Stimulated activated CD8-positive, alpha-beta memory T cell treated with anti-CD3 and anti-CD28 coated beads, Interleukin-12 subunit alpha, Interleukin-12 subunit beta, amount 100 ng/mL, for 24 hours (primary cell): ENCODE data around the gene KCNS3.

Experiments used
- DNase-seq: peaks from one replicate; pipeline ENCODE4 v3.0.0-alpha.2; 2020; ENCODE audit errors: extremely low read depth

The KCNS3 gene, protein sequence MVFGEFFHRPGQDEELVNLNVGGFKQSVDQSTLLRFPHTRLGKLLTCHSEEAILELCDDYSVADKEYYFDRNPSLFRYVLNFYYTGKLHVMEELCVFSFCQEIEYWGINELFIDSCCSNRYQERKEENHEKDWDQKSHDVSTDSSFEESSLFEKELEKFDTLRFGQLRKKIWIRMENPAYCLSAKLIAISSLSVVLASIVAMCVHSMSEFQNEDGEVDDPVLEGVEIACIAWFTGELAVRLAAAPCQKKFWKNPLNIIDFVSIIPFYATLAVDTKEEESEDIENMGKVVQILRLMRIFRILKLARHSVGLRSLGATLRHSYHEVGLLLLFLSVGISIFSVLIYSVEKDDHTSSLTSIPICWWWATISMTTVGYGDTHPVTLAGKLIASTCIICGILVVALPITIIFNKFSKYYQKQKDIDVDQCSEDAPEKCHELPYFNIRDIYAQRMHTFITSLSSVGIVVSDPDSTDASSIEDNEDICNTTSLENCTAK

DNA sequence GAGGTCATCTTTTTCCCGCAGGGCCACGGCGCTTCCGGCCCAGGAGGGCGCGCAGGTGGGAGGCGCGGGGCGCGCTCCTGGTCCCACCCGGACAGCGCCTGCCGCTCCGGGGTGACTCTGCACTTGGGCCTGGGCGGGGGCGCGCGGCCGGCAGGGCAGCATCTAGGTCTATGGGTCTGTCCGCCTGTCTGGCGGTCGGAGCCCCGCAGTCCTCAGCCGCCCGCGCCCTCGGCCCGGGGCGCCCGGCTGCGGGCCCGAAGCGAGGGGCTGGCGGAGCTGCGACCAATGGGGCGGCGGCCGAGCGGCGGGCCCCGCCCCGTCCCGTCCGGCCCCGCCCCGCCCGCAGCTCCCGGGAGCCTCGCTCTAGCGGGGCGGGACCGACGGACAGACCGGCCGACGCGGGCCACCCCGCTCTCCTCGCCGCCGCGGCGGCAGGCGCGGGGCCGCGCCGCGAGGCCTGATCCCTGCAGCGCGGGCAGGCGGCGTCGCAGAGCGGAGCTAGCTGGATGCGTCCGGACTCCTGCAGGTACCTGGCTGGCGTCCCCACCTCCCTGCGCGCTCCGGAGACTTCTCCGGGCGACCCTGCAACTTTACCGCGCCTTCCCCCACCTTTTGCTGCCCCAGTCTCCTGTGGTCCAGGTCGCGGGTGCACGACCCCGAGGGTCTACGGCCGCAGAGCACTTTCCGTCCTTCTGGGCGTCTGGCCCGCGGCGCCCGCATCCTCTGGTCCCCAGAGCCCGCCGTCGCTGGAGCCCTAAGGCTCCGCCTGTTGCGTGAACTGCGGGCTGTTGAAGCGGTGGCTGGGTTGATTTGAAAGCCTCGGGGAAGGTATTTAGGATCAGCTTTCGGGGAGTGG is at the start of gene KCNS3:
KCNS3 (plus strand) TSS at position 387 of the 856 bp plus-strand sequence. CDS start 52,342 bp downstream, outside the sequence.
- DNase-seq: no peak

DNA sequence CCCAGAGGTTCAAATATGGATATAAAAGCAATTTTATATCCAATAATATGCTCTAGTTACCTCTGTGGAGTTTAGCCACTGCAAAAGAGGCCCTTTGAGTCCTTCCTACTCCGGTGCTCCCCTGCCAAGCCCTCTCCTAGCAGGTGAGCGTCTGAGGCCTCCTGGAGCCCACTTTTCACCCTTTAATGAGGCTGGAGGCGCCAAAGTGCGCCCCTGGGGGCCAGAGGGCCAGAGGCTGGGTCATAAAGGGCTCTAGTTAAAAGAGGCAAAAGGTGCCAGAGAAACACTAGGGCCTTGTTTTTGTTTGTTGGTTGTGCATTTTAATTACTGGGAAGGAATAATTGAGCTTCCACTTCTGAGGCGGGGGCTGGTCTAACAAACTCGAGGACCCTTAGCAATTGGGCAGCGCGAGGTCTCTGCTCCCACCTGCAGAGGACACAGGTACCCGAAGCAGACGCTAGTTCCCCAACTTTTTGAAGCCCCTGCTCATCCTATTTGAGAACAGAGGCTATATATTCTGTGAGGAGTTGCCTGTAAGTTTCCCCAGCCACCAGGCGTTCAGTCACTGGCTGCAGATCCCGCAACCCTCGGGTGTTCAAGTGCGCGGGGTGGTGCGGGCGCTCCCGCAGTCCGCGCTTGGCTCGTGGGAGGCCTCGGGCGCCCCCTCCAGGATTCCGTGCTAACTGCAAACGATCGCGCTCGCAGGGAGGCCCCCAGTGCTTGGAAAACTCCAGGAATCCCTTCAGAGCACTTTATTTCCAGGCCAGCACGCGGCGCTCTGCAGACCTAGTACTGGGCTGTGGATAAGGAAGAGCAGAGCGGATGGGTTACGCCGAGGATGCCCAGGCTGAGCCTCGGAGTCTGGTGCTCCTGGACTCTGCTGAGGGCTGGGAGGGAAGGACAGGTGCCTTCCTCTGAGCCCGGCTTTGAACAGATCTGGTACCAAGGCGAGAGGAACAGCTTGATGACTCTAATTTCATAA is 48.1 kb upstream of the KCNS3 start:
- no peak for DNase-seq

DNA sequence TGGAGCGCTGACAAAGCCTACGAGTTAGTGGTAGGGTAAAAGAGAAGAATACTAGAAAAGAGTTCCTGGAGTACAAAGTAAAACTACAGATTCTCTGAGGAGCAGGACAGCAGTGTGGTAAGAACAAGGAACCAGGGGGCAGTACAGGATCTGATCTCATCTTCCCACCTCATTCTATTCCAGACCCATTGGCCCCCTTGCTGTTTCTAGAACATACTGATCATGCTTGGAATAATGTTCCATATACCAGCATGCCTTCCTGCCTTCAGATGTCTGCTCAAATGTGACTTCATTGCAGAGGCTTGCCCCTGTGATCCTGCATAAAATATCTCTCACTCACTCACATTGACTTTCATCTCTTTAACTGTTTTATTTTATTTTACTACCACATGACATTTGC is 43.0 kb upstream of the KCNS3 start:
- no peak for DNase-seq

DNA sequence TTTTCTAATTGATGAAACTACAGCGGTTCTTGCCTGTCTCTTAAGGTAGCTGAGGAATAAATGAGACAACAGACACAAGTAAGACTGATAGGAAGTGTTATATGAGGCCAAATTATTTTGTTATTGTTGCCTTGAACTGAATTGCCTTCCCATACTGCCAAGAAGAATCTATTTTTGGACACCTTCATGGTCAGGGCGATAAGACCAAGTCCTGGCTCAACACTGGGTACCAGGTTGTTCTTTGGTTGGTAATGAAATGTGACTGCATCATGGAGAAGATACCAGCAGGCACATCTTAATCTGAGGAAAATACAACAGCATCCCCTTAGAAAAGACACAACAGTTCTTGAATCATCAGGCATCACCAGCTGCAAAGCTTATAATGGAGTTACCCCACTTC is 38.5 kb upstream of the KCNS3 start:
- DNase-seq: no peak

DNA sequence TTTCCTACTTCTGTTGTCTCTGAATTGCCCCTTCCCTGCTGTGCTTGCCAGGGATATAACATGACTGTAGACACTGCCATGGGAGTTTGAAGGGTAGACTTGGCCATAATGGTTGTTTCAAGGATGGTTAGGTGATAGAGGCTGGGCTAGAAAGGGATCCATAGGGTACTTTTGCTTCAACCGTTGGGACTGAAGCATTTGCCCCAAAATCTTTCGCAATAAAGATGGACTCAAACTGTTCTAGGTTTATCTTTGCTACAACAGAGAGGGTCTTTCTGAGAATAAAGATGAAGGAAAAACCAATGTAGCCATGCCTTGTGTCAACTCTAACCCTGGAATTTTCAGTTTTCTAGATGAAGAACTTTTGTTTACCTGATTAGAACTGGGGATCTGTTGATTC is 35.0 kb upstream of the KCNS3 start:
- DNase-seq: no peak

DNA sequence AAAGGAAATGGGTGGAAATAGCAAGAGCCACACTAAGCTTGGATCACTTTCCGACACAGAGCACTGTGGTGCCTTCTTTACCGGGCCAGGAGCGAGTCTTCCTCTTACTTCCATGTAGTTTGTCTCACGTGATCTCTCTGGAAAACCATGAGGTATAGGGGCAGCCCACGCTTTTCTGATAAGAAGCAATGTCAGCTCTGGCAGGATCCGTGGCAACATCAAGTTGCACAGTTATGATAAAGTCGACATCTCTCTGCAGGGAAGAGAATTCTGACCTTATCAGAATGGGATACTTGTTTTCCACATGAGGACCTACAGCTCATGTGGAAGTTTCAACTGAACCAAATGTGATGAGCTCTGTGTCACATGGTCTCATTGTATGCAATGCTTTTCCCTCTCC is 32.7 kb upstream of the KCNS3 start:
- DNase-seq: no peak

DNA sequence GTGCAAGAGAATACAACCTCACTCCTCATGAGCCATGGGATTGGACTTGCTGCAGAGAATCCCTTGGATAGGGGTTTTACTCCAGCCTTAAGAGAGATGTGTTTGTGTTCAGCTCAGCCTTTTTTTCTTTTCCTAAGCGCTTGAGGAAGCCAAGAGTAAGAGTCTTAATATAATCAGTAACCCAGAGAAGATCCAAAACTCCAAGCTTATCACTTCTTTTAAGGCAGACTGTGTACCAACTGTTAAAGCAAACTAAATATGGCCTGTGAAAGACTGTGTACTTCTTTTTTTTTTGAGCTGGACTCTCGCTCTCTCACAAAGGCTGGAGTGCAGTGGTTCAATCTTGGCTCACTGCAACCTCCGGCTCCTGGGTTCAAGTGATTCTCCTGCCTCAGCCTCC is 31.8 kb upstream of the KCNS3 start:
- DNase-seq: no peak

DNA sequence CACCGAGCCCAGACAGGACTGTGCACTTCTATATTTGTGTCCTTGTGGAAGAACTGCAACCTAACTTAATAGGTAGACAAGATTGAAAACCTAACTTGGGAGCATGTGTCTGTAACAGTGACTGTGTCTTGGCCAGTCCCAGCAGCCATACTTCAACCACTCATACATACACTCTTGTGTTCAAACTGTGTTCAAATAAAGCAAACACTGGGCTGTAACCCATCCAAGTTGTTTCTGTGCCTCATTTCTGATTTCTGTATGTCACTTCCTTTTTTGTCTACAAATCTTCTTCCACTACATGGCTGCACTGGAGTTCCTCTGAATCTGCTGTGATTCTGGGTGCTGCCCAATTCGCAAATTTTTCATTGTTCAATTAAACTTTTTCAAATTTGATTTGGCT is 31.2 kb upstream of the KCNS3 start:
- no peak for DNase-seq

DNA sequence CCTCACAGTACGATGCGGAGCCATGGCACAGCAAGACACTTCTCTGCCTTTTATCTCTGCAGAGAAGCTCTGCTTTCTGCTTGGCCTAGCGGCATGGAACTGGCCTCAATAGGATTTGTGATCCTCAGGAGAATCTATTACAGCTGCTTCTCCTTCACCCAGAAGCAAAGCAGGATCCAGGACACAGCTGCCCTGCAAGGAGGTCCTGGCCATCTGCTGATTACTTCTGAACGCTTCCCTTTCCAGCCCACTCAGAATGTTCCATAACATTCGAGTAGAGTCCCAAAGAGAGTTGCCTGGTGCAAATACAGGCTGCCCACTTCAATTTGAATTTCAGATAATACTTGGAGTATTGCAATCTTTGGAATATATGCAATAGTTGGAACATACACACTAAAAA is 29.2 kb upstream of the KCNS3 start:
- DNase-seq: no peak

DNA sequence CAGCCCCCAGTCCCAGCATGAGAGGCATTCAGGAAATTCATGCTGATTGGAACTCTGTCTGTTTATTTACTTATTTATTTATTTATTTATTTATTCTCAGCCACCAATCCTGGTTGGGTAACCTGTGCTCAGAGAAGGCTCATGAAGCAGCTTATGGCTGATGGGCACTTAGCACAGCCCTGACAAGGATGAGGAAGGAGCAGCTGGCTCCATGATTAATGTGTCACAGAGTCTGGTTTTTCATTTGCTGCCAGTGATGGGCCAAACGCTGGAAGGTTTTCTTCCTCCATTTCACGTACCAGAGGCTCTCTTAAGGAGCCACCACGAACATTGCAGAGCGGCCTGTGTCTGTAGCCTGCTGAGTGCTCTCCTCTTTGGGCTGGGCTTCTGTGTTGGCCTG is 28.3 kb upstream of the KCNS3 start:
- DNase-seq: no peak

DNA sequence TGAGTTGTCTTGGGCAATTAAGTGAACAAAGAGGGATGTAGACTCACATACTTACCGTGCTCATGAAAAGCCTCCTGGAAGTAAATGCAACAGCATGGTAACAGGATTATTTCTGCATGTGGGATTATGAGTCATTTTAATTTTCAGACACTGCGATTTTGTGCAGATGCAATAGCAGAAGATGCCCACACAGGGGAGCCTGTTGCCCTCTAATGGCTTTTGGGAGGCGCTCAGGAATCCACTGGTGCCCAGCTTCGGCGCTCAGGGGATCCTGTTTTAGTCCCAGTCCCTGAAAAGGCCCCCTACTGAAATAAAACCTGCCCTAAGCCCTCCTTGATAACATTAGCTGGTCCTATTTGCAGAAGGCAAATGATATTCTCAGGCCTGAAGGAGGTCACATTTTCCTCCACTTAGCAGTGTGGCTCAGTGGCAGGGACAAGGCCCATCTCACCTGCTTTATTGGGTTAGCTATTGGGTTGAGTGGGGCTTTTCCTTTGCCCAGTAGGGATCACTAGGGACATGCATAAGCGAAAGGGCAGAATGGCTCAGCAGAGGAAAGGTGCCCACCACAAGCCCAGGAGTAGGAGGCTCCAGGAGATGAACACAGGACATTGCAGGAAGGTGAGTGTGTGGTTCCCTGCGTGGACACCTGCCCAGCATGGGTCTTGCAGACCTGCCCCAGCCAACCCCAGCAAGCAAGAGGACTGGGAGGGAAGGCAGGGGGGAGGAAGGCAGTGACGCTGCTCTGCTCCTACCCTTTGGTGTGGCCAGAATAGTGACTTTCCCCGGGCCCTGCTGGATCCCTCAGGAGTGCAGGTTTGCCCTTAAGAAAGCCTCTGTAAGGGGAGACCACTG is 26.5 kb upstream of the KCNS3 start:
- DNase-seq: no peak

DNA sequence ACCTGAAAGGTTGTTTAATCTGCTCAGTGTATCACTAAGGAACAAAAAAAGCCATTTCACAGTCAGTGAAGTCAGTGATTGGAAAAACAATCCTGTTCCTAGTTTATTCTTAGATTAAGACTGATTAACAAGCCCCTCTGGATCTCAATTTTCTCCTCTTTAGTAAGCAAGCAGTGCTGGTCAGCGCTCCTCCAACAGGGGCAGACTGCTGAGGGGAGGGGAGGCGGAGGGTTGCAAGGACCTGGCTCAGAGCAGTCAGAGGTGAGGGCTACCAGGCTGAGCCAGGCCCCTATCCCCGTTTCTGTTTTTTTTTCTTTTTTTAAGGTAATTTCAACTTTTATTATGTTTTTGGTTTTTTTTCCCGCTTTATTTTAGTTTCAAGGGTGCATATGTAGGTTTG is 24.7 kb upstream of the KCNS3 start:
- no peak for DNase-seq

DNA sequence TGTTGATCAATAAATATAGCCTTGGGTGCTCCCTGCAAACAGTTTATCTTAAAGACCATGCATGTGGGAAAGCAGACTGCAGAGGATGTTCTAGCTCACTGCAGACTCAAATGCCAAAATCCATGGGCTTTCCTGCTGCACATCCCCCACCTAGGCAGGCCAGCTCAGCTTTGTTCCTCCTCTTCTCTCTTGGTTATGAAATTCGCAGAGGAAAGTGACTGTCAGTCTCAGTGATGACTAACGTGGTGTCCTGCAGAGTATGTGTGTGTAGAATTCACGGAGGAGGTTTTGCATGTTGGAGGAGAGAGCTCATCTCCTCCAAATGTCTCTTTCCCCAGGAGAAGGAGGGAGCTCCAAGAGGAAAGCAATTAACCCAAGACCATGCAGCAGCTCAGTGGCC is 21.4 kb upstream of the KCNS3 start:
- no peak for DNase-seq

DNA sequence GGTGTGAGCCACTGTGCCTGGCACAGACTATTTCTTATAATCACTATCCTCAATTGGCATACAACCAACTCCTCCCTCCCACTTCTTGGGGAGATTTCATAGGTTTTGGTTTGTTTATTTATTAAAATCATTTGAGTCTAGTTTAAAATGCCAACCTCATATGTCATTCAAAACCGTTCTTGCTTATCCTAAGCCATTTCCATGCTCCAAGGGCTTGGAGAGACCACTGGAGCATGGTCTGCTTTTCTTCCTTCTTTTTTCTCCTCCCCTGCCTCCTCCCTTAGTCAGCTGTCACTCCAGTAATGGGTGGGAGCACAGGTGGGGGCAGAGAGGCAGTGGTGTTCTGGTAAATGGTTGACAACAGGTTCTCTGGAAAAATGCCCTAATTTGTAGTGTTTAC is 20.4 kb upstream of the KCNS3 start:
- no peak for DNase-seq

DNA sequence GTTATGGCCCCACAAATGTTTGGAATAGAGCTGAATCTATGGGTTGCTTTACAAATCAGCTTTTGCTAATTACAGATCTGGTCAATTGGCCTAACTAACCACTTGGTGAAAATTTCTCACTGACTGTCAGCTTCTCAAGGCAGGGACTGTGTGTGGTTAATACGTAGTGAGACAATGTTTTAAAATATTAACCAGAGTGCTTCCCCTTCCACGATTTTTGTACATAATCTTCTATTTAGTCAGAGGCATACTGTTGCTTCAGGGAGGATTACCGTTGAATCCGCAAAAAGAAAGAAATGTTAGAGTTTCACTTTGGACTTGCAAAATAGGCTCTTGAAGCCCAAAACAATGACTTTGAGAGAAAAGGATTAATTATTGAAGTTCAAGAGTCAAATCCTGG is 14.9 kb upstream of the KCNS3 start:
- DNase-seq: no peak

DNA sequence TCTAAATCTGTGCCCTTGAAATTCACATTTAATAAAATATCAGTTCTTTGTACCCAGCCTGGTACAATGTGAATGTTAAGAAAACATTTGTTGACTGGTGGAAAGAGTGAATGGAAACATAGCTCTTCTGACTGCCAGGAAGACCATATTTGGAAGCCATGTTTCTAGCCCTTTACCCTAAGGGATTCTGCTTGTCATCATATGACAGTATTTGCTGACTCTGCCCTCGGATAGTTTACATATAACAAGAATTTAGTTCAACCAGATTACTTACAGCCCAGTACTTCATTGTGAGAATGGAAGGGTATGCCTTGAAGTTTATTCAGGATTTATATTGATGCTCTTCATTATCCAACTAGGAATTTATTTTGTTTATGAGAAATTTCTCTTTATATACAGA is 13.8 kb upstream of the KCNS3 start:
- no peak for DNase-seq

DNA sequence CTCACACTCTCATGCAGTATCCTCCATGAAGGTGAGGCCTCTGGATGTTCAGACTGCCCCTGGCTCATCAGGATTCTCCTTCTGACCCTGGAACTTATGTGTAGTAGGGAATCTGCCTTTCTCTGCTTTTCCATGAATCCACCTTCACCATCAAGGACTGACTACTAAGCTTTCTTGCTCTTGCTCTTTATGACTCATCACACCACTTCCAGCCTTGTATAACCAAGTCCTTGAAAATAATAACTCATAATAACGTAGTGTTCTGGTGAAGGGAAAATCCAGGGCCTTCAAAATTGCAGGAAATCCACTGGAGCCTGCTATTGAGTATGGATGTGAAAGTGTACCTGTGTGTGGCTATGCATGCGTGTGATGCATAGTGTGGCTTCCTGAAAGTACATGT is 11.3 kb upstream of the KCNS3 start:
- DNase-seq: no peak

DNA sequence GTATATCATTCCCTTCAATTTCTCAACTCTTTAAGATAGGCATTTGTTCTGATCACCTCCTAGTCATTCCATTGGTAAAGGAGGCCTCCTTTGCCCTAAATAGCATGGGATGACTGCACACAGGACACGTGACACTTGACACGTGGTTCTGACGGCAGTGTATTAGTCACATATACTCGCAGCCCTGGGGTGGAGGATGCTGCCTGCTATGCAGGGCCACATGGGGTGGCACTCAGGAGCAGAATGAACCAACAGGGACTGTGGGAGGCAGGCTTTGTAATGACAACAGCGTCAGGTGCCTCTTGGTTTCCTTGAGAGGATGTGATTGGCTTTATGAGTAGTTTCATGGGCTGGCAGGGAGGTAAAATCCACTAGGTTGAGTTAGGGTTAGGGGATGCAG is 9.3 kb upstream of the KCNS3 start:
- DNase-seq: no peak

DNA sequence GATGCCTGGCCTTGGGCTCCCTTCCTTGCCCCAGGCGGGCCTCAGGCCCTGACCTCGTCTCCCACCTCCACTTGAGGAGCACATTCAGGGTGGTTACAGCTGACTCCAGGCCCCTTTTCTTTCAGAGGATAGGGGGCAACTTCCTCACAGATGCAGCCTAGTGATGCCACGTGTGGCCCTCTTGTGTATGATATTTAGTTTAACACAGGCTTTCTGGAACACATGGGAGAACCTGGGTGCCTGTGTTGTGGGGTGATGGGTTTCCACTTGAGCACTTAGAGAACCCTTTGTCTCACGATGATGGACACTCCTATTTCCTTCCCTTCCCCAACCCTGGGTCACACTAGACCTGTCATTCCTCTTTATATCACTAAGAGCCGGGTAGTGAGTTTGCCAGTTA is 6.8 kb upstream of the KCNS3 start:
- DNase-seq: no peak

DNA sequence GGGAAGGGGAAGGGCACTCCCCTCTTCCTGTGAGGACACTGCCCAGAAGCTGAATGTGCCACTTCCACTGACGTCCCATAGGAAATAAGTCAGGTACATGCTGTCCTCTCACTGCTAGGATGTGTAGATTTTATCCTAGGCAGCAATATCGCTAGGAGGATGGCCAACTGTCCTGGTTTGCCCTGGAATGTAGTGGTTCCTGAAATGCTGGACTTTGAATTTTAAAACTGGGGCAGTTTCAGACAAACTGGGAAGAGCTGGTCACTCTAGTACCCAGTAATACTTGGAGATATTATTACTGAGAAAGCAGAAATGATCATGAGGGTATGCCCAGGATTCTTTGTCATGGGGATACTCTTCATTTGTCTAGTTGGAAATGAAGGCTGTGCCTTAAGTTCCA is 5.4 kb upstream of the KCNS3 start:
- no peak for DNase-seq

DNA sequence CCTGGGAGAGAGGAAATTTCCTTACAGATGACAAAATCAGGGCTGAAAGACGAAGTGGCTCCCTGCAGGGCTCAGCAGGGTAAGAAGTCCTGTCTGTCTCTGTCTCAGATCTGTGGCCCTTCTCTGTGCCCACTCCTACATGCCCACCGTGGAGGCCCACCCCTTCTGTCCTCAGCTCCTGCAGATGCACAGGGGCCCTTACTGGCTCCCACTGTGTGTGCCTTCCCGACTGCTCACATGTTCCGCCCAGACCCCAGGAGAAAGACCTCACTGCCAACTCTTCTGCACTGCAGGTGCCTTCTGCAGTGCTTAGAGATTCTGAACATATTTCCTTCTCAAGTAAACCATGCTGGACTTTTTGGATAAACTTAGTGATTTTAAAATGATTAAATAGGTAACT is 1.9 kb upstream of the KCNS3 start:
- DNase-seq: no peak
